K562 (cell line): ENCODE results near the gene ANO10. TPM values are rescaled to one million over a fixed set of nuclear protein-coding genes. Genes with fewer than 3 reads are reported as not detected.

ENCODE experiments used
- BRD4 ChIP-seq: fragments of 200-600 bp; sonication (generic); IDR thresholded peaks from 2 replicates; pipeline ENCODE4 v1.6.1; 2017; ENCODE audit warnings: inconsistent platforms
- CHD2 ChIP-seq: IDR thresholded peaks from 2 replicates; pipeline ENCODE4 v1.6.1; 2011; ENCODE audit warnings: low read depth, low read length
- EHMT2 ChIP-seq: fragments of 450-650 bp; IDR thresholded peaks from 2 replicates; pipeline ENCODE4 v1.6.1; 2018; ENCODE audit warnings: antibody characterized with exemption
- HDAC3 ChIP-seq: fragments of 450-650 bp; IDR thresholded peaks from 2 replicates; pipeline ENCODE4 v1.6.1; 2018; ENCODE audit warnings: borderline replicate concordance, mild to moderate bottlenecking, moderate library complexity; ENCODE audit not compliant: partially characterized antibody
- LARP7 ChIP-seq: fragments of 450-650 bp; IDR thresholded peaks from 2 replicates; pipeline ENCODE4 v1.6.1; 2016
- NCOA4 ChIP-seq: fragments of 450-650 bp; IDR thresholded peaks from 2 replicates; pipeline ENCODE4 v1.6.1; 2018; ENCODE audit warnings: mild to moderate bottlenecking; ENCODE audit not compliant: partially characterized antibody
- NCOR1 ChIP-seq: fragments of 450-650 bp; IDR thresholded peaks from 2 replicates; pipeline ENCODE4 v1.6.1; 2016; ENCODE audit warnings: mild to moderate bottlenecking, moderate library complexity
- NFRKB ChIP-seq: fragments of 450-650 bp; IDR thresholded peaks from 2 replicates; pipeline ENCODE4 v1.6.1; 2016; ENCODE audit warnings: low read depth
- PYGO2 ChIP-seq: fragments of 450-650 bp; IDR thresholded peaks from 2 replicates; pipeline ENCODE4 v1.6.1; 2016; ENCODE audit warnings: mild to moderate bottlenecking, missing genetic modification characterization, moderate library complexity, missing compliant biosample characterization
- STAT5A ChIP-seq: IDR thresholded peaks from 2 replicates; pipeline ENCODE4 v1.6.1; 2012; ENCODE audit warnings: low read length, inconsistent platforms, borderline replicate concordance
- TEAD1 ChIP-seq, 2 experiments: fragments of 450-650 bp in 1 of 2; sonication (generic) in 1 of 2; formaldehyde crosslinking; IDR thresholded peaks; 2 replicates each; pipeline versions ENCODE4 v1.4.0 to v1.8.0; 2020 to 2022; ENCODE audit warnings: mild to moderate bottlenecking in 2 of 2, missing genetic modification reagents in 1 of 2
- TSC22D4 ChIP-seq: fragments of 450-650 bp; IDR thresholded peaks from 2 replicates; pipeline ENCODE4 v1.6.1; 2016; ENCODE audit warnings: missing genetic modification characterization, missing biosample characterization, control low read depth
- ZBTB7A ChIP-seq: IDR thresholded peaks from 2 replicates; pipeline ENCODE4 v1.6.1; 2011; ENCODE audit warnings: low read depth, mild to moderate bottlenecking, low read length, moderate library complexity, borderline replicate concordance; ENCODE audit not compliant: control insufficient read depth
- ZNF146 ChIP-seq: IDR thresholded peaks from one replicate; pipeline ENCODE4 v1.6.1; 2018; ENCODE audit warnings: missing compliant biosample characterization; ENCODE audit not compliant: unreplicated experiment
- ZNF551 ChIP-seq: fragments of 250-450 bp; sonication (Bioruptor Pico); IDR thresholded peaks from 2 replicates; pipeline ENCODE4 v1.5.0; 2021; ENCODE audit warnings: mild to moderate bottlenecking, moderate library complexity
- ZNF699 ChIP-seq: fragments of 250-450 bp; sonication (Bioruptor Pico); IDR thresholded peaks from 2 replicates; pipeline ENCODE4 v1.8.0; 2021; ENCODE audit warnings: mild to moderate bottlenecking, moderate library complexity; ENCODE audit not compliant: insufficient replicate concordance
- polyA plus RNA-seq, 8 experiments: library from polyadenylated mRNA; depleted of rRNA in 4 of 8; stranded (reverse) in 5 of 8; unstranded in 3 of 8; fragments of >200 nt; fragmentation: Nextera tagmentation in 2 of 8; fragmentation: Illumina TruSeq in 1 of 8; extraction: Ambion mirVana in 2 of 8; extraction: Trizol in 1 of 8; gene quantifications; 2 replicates each; pipeline versions ENCODE4 v1.2.1 to v1.2.3, GENCODE V29; 2011 to 2014; ENCODE audit warnings: inconsistent platforms in 1 of 8, missing spikeins in 1 of 8
- total RNA-seq, 7 experiments: library from RNA; depleted of rRNA in 6 of 7; stranded (reverse); fragments of >200 nt in 6 of 7; fragmentation: Illumina TruSeq in 2 of 7; extraction: Trizol in 2 of 7; gene quantifications; 2 replicates each; pipeline versions ENCODE4 v1.2.1 to v1.2.3, GENCODE V29; 2011 to 2021; ENCODE audit warnings: low replicate concordance in 1 of 7
- TF ChIP-seq, protein P1 (sequence below): fragments of 450-650 bp; IDR thresholded peaks from 2 replicates; pipeline ENCODE4 v1.6.1; 2014; ENCODE audit warnings: low read depth, mild to moderate bottlenecking, moderate library complexity, borderline replicate concordance
- TF ChIP-seq, protein P2 (sequence below), 3 experiments: IDR thresholded peaks in 2 of 3; conservative IDR thresholded peaks in 1 of 3; 2 replicates each; pipeline ENCODE4 v1.5.1; 2011 to 2012; ENCODE audit warnings: low read length in 3 of 3, mild to moderate bottlenecking in 3 of 3, control low read depth in 2 of 3, improper control_type of control experiment in 1 of 3, inconsistent platforms in 1 of 3, low read depth in 1 of 3, mixed read lengths in 1 of 3, moderate library complexity in 1 of 3; ENCODE audit not compliant: insufficient read depth in 2 of 3
- TF ChIP-seq, protein P3 (sequence below): sonication (generic); formaldehyde crosslinking; IDR thresholded peaks from 2 replicates; pipeline ENCODE4 v1.8.1; 2023; ENCODE audit warnings: mild to moderate bottlenecking, missing genetic modification reagents
- TF ChIP-seq, protein P4 (sequence below): fragments of 250-450 bp; sonication (Bioruptor Pico); IDR thresholded peaks from 2 replicates; pipeline ENCODE4 v1.4.0; 2020; ENCODE audit warnings: mild to moderate bottlenecking, moderate library complexity
- TF ChIP-seq, protein P5 (sequence below): fragments of 250-450 bp; sonication (Bioruptor Pico); IDR thresholded peaks from 2 replicates; pipeline ENCODE4 v1.4.0; 2020; ENCODE audit warnings: mild to moderate bottlenecking

Gene ANO10
- total and polyA plus RNA-seq, 9 of the 15 experiments (the other 6 are each of a cell fraction or from before 2014, with no cell fraction given) = 6.4 to 46.0 (median 32.3) TPM

DNA sequence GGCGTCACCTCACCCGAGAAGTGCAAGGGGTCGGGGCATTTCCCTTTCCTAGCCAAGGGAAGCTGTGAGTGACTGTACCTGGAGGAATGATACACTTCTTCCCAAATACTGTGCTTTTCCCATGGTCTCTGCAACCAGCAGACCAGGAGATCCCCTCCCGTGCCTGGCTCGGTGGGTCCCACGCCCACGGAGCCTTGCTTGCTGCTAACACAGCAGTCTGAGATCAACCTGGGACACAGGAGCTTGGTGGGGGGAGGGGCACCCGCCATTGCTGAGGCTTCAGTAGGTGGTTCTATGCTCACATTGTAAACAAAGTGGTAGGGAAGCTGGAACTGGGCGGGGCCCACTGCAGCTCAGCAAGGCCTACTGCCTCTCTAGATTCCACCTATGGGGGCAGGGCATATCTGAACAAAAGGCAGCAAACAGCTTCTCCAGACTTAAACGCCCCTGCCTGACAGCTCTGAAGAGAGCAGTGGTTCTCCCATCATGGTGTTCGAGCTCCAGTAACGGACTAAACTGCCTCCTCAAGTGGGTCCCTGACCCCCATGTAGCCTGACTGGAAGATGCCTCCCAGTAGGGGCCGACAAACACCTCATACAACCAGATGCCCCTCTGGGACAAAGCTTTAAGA is 37.6 kb upstream of the ANO10 start (continued):
- TF ChIP-seq, protein P1, sequence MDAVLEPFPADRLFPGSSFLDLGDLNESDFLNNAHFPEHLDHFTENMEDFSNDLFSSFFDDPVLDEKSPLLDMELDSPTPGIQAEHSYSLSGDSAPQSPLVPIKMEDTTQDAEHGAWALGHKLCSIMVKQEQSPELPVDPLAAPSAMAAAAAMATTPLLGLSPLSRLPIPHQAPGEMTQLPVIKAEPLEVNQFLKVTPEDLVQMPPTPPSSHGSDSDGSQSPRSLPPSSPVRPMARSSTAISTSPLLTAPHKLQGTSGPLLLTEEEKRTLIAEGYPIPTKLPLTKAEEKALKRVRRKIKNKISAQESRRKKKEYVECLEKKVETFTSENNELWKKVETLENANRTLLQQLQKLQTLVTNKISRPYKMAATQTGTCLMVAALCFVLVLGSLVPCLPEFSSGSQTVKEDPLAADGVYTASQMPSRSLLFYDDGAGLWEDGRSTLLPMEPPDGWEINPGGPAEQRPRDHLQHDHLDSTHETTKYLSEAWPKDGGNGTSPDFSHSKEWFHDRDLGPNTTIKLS = peak; percentile 70; the same call in 1 of the 2 replicates
- TF ChIP-seq NCOA4 = no peak
- no peak for TF ChIP-seq HDAC3
- peak; percentile 33; the same call in 1 of the 2 replicates for TF ChIP-seq NCOR1
- peak in 1 of 2 experiments; percentile 64; a peak in 1 of 4 replicates for TF ChIP-seq TEAD1 (CRISPR knock-in tag; IDR thresholded peaks at IDR 0.05)
- no peak for TF ChIP-seq ZNF699 (CRISPR knock-in tag)
- TF ChIP-seq PYGO2 (tag) = 0 out of 2 replicates have a peak, but pooled peaks have one; percentile 15
- peak; percentile 84; the same call in 1 of the 2 replicates for TF ChIP-seq NFRKB
- TF ChIP-seq ZBTB7A = peak; percentile 33; the same call in 1 of the 2 replicates
- no peak for TF ChIP-seq ZNF146 (CRISPR knock-in tag)
- TF ChIP-seq, protein P2, sequence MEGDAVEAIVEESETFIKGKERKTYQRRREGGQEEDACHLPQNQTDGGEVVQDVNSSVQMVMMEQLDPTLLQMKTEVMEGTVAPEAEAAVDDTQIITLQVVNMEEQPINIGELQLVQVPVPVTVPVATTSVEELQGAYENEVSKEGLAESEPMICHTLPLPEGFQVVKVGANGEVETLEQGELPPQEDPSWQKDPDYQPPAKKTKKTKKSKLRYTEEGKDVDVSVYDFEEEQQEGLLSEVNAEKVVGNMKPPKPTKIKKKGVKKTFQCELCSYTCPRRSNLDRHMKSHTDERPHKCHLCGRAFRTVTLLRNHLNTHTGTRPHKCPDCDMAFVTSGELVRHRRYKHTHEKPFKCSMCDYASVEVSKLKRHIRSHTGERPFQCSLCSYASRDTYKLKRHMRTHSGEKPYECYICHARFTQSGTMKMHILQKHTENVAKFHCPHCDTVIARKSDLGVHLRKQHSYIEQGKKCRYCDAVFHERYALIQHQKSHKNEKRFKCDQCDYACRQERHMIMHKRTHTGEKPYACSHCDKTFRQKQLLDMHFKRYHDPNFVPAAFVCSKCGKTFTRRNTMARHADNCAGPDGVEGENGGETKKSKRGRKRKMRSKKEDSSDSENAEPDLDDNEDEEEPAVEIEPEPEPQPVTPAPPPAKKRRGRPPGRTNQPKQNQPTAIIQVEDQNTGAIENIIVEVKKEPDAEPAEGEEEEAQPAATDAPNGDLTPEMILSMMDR (IDR thresholded peaks at IDR 0.05 in 2 of 3, conservative IDR thresholded peaks at IDR 0.05 in 1 of 3; ENCODE audit: insufficient read depth in 2 of 3, low read depth in 1 of 3, low read length in 3 of 3) = peak; percentile 41 to 53 (median 44); a peak in 3 of 6 replicates
- TF ChIP-seq CHD2 = 0 out of 2 replicates have a peak, but pooled peaks have one; percentile 55
- TF ChIP-seq STAT5A = no peak
- TF ChIP-seq, protein P3, sequence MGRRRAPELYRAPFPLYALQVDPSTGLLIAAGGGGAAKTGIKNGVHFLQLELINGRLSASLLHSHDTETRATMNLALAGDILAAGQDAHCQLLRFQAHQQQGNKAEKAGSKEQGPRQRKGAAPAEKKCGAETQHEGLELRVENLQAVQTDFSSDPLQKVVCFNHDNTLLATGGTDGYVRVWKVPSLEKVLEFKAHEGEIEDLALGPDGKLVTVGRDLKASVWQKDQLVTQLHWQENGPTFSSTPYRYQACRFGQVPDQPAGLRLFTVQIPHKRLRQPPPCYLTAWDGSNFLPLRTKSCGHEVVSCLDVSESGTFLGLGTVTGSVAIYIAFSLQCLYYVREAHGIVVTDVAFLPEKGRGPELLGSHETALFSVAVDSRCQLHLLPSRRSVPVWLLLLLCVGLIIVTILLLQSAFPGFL (CRISPR knock-in tag) = no peak
- TF ChIP-seq LARP7 = no peak
- peak; percentile 14; the same call in 1 of the 2 replicates for TF ChIP-seq EHMT2
- no peak for TF ChIP-seq ZNF551 (CRISPR knock-in tag)
- TF ChIP-seq, protein P4, sequence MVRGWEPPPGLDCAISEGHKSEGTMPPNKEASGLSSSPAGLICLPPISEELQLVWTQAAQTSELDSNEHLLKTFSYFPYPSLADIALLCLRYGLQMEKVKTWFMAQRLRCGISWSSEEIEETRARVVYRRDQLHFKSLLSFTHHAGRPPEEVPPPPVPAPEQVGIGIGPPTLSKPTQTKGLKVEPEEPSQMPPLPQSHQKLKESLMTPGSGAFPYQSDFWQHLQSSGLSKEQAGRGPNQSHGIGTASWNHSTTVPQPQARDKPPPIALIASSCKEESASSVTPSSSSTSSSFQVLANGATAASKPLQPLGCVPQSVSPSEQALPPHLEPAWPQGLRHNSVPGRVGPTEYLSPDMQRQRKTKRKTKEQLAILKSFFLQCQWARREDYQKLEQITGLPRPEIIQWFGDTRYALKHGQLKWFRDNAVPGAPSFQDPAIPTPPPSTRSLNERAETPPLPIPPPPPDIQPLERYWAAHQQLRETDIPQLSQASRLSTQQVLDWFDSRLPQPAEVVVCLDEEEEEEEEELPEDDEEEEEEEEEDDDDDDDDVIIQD (CRISPR knock-in tag) = no peak
- no peak for TF ChIP-seq TSC22D4 (tag)
- no peak for TF ChIP-seq BRD4
- TF ChIP-seq, protein P5, sequence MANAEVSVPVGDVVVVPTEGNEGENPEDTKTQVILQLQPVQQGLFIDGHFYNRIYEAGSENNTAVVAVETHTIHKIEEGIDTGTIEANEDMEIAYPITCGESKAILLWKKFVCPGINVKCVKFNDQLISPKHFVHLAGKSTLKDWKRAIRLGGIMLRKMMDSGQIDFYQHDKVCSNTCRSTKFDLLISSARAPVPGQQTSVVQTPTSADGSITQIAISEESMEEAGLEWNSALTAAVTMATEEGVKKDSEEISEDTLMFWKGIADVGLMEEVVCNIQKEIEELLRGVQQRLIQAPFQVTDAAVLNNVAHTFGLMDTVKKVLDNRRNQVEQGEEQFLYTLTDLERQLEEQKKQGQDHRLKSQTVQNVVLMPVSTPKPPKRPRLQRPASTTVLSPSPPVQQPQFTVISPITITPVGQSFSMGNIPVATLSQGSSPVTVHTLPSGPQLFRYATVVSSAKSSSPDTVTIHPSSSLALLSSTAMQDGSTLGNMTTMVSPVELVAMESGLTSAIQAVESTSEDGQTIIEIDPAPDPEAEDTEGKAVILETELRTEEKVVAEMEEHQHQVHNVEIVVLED (CRISPR knock-in tag) = no peak
